ENCODE data around the gene TMEM175.

Gene TMEM175

GRCh38 chr4:967113-968104 lies 35.1 kb downstream of the TMEM175 start:
- no peak for TF ChIP-seq CTCF (IDR thresholded peaks at IDR 0.05; ENCODE audit: low read depth, low read length)
- no peak for DNase-seq (ENCODE audit: extremely low read depth, low read depth)

- no peak for TF ChIP-seq CTCF (IDR thresholded peaks at IDR 0.05; ENCODE audit: low read depth, low read length)
- no peak for DNase-seq (ENCODE audit: extremely low read depth, low read depth)
Measured at GRCh38 chr4:968221-968620, 36.0 kb downstream of the TMEM175 start.

GRCh38 chr4:968621-969394 lies 36.5 kb downstream of the TMEM175 start:
- no peak for TF ChIP-seq CTCF (IDR thresholded peaks at IDR 0.05; ENCODE audit: low read depth, low read length)
- DNase-seq (ENCODE audit: extremely low read depth, low read depth): no peak

- no peak for TF ChIP-seq CTCF (IDR thresholded peaks at IDR 0.05; ENCODE audit: low read depth, low read length)
- no peak for DNase-seq (ENCODE audit: extremely low read depth, low read depth)
Measured at GRCh38 chr4:970046-970745, 37.9 kb downstream of the TMEM175 start.

GRCh38 chr4:970854-971520 lies 38.7 kb downstream of the TMEM175 start:
- no peak for TF ChIP-seq CTCF (IDR thresholded peaks at IDR 0.05; ENCODE audit: low read depth, low read length)
- no peak for DNase-seq (ENCODE audit: extremely low read depth, low read depth)

GRCh38 chr4:971666-972500 lies 39.6 kb downstream of the TMEM175 start:
- DNase-seq (ENCODE audit: extremely low read depth, low read depth): no peak
- no peak for TF ChIP-seq CTCF (IDR thresholded peaks at IDR 0.05; ENCODE audit: low read depth, low read length)
